ENCODE data around the gene ASPG. TPM values are rescaled to one million over a fixed set of nuclear protein-coding genes. Genes with fewer than 3 reads are reported as not detected.

The ASPG gene
- total and polyA plus RNA-seq, 2 of the 13 experiments (the other 11 are each of a cell fraction or from before 2014, with no cell fraction given) = not detected

DNA sequence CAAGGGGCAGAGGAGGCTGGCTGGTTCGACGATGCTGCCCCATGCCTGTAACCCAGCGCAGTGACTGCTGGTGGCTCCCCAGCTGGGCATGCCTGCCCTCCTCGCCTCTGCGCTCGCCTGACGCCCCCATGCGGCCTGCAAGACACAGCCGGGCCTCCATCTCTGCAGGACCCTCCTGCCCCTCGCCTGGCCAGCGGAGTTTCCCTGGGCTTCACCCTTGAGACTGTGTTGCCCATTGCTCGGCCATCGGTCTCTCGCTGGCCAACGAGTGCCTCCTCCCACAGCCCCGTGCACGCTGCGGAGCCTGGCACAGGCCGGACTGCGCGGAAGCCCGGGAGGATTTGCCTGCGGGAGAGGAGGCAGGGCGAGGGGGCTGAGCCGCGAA, 17.6 kb downstream of the ASPG start:
- H3K4me2 ChIP-seq (ENCODE audit: low read depth, low read length) = no peak overlapping the region
- H3K9ac ChIP-seq (ENCODE audit: insufficient read depth, low read depth, low read length) = no peak overlapping the region
- WGBS (ENCODE audit: low lambda C conversion rate) = 8% methylated on average over 5 of the region's 26 CpGs
- ChIA-PET POLR2A (no interaction called here), CTCF (ENCODE audit: low intra/inter-chr PET ratio, low total read pairs) (interaction anchor here (0.6 kb wide), 1 partner anchor 25 kb away, joined by 3 read pairs; no protein-coding TSS in a partner anchor)
- no peak for DNase-seq (ENCODE audit: low spot score)
- intact Hi-C loops (cut with micrococcal nuclease; ENCODE audit: unreplicated experiment) (no loop called here), in situ Hi-C loops (cut with HindIII; ENCODE audit: extremely low pct_ligation_motif_present, low pct_unique_long_range_greater_than_20kb) (no loop called here)
- H2AFZ ChIP-seq (ENCODE audit: low read length) = no peak overlapping the region
- H3K79me2 ChIP-seq (ENCODE audit: insufficient read depth, low read length) = no peaks in the 10 kb centered on the region
- H3K4me3 ChIP-seq (replicated peaks in 1 of 3; ENCODE audit: insufficient read depth in 1 of 3, low read depth in 2 of 3, low read length in 3 of 3) = no peak overlapping the region
- H3K9me3 ChIP-seq (ENCODE audit: low read length) = no peaks in the 10 kb centered on the region
- H3K4me1 ChIP-seq (ENCODE audit: insufficient read depth, low read length) = no peaks in the 10 kb centered on the region
- no peak overlapping the region for H3K27ac ChIP-seq (ENCODE audit: extremely low read length, insufficient read depth, low read length)
- TF ChIP-seq ZNF614 (CRISPR knock-in tag; IDR thresholded peaks at IDR 0.05; ENCODE audit: borderline replicate concordance) = no peak
- TF ChIP-seq ZFP90 (CRISPR knock-in tag; IDR thresholded peaks at IDR 0.05; ENCODE audit: borderline replicate concordance) = no peak
- TF ChIP-seq ZNF558 (CRISPR knock-in tag; IDR thresholded peaks at IDR 0.05; ENCODE audit: borderline replicate concordance) = no peak
- TF ChIP-seq FOXM1 (CRISPR knock-in tag; IDR thresholded peaks at IDR 0.05) = no peak
- TF ChIP-seq, protein P1, sequence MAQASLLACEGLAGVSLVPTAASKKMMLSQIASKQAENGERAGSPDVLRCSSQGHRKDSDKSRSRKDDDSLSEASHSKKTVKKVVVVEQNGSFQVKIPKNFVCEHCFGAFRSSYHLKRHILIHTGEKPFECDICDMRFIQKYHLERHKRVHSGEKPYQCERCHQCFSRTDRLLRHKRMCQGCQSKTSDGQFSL (CRISPR knock-in tag; IDR thresholded peaks at IDR 0.05) = no peak
- TF ChIP-seq, protein P2, sequence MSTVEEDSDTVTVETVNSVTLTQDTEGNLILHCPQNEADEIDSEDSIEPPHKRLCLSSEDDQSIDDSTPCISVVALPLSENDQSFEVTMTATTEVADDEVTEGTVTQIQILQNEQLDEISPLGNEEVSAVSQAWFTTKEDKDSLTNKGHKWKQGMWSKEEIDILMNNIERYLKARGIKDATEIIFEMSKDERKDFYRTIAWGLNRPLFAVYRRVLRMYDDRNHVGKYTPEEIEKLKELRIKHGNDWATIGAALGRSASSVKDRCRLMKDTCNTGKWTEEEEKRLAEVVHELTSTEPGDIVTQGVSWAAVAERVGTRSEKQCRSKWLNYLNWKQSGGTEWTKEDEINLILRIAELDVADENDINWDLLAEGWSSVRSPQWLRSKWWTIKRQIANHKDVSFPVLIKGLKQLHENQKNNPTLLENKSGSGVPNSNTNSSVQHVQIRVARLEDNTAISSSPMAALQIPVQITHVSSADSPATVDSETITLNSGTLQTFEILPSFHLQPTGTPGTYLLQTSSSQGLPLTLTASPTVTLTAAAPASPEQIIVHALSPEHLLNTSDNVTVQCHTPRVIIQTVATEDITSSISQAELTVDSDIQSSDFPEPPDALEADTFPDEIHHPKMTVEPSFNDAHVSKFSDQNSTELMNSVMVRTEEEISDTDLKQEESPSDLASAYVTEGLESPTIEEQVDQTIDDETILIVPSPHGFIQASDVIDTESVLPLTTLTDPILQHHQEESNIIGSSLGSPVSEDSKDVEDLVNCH (CRISPR knock-in tag; IDR thresholded peaks at IDR 0.05) = no peak
- TF ChIP-seq, protein P3, sequence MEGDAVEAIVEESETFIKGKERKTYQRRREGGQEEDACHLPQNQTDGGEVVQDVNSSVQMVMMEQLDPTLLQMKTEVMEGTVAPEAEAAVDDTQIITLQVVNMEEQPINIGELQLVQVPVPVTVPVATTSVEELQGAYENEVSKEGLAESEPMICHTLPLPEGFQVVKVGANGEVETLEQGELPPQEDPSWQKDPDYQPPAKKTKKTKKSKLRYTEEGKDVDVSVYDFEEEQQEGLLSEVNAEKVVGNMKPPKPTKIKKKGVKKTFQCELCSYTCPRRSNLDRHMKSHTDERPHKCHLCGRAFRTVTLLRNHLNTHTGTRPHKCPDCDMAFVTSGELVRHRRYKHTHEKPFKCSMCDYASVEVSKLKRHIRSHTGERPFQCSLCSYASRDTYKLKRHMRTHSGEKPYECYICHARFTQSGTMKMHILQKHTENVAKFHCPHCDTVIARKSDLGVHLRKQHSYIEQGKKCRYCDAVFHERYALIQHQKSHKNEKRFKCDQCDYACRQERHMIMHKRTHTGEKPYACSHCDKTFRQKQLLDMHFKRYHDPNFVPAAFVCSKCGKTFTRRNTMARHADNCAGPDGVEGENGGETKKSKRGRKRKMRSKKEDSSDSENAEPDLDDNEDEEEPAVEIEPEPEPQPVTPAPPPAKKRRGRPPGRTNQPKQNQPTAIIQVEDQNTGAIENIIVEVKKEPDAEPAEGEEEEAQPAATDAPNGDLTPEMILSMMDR (CRISPR knock-in tag; IDR thresholded peaks at IDR 0.05) = peak; percentile 24
- TF ChIP-seq CHCHD3 (CRISPR knock-in tag; IDR thresholded peaks at IDR 0.05) = no peak
- TF ChIP-seq, protein P4, sequence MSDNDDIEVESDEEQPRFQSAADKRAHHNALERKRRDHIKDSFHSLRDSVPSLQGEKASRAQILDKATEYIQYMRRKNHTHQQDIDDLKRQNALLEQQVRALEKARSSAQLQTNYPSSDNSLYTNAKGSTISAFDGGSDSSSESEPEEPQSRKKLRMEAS (IDR thresholded peaks at IDR 0.05) = no peak
- TF ChIP-seq ZNF350 (CRISPR knock-in tag; IDR thresholded peaks at IDR 0.05; ENCODE audit: borderline replicate concordance, low read depth) = no peak
- TF ChIP-seq, protein P5, sequence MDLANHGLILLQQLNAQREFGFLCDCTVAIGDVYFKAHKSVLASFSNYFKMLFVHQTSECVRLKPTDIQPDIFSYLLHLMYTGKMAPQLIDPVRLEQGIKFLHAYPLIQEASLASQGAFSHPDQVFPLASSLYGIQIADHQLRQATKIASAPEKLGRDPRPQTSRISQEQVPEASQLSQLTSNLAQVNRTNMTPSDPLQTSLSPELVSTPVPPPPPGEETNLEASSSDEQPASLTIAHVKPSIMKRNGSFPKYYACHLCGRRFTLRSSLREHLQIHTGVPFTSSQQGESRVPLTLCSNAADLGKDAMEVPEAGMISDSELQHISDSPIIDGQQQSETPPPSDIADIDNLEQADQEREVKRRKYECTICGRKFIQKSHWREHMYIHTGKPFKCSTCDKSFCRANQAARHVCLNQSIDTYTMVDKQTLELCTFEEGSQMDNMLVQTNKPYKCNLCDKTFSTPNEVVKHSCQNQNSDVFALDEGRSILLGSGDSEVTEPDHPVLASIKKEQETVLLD (CRISPR knock-in tag; IDR thresholded peaks at IDR 0.05; ENCODE audit: low read depth) = no peak
- TF ChIP-seq, protein P6, sequence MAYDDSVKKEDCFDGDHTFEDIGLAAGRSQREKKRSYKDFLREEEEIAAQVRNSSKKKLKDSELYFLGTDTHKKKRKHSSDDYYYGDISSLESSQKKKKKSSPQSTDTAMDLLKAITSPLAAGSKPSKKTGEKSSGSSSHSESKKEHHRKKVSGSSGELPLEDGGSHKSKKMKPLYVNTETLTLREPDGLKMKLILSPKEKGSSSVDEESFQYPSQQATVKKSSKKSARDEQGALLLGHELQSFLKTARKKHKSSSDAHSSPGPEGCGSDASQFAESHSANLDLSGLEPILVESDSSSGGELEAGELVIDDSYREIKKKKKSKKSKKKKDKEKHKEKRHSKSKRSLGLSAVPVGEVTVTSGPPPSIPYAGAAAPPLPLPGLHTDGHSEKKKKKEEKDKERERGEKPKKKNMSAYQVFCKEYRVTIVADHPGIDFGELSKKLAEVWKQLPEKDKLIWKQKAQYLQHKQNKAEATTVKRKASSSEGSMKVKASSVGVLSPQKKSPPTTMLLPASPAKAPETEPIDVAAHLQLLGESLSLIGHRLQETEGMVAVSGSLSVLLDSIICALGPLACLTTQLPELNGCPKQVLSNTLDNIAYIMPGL (CRISPR knock-in tag; IDR thresholded peaks at IDR 0.05; ENCODE audit: borderline replicate concordance in 1 of 2, low read depth in 1 of 2) = no peak
- no peak for TF ChIP-seq NPAS2 (CRISPR knock-in tag; IDR thresholded peaks at IDR 0.05; ENCODE audit: borderline replicate concordance)
- TF ChIP-seq HNRNPL (IDR thresholded peaks at IDR 0.05; ENCODE audit: low read depth, low read length) = 0 out of 2 replicates have a peak, but pooled peaks have one; percentile 33
- TF ChIP-seq PHF5A (CRISPR knock-in tag; IDR thresholded peaks at IDR 0.05; ENCODE audit: low read depth, unreplicated experiment) = no peak
- no peak for FAIRE-seq
- no TSS peak for BruUV-seq (replicated peaks)
- H4K20me1 ChIP-seq (ENCODE audit: insufficient read depth, low read length) = no peaks in the 10 kb centered on the region
- no peaks in the 10 kb centered on the region for H3K36me3 ChIP-seq (replicated peaks in 1 of 2; ENCODE audit: control insufficient read depth in 1 of 2, insufficient read depth in 2 of 2, low read length in 2 of 2)
- peaks cover 12 to 52% of the 10 kb centered on the region in 2 experiments for H3K27me3 ChIP-seq (ENCODE audit: control insufficient read depth in 1 of 2, insufficient read depth in 2 of 2, low read length in 2 of 2)
- peak; percentile 18; the same call in 2 of the 3 replicates for ATAC-seq

Data from HepG2 (cell line).